Activated gamma-delta T cell treated with anti-CD3 and anti-CD28 coated beads, Interleukin-2, amount 50 U/mL, for 16 hours (primary cell): Measurements from ENCODE around the gene WDR33.

Source experiments
- DNase-seq: peaks from one replicate; pipeline ENCODE4 v3.0.0-alpha.2; 2020; ENCODE audit warnings: low read depth

The WDR33 gene

DNA sequence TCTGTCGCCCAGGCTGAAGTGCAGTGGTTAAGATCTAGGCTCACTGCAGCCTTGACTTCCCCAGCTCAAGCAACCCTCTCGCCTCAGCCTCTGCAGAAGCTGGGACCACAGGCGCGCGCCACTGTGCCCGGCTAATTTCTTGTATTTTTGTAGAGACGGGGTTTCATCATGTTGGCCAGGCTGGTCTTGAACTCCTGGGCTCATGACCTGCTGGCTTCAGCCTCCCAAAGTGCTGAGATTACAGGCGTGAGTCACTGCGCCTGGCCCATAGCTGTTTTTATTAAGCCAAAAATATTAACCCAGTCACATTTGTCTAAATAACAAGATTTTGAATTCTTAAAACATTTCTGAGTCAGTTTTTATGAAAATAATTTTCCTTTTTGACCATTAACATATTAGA lies 116.0 kb downstream of the WDR33 start:
- DNase-seq, result no peak

DNA sequence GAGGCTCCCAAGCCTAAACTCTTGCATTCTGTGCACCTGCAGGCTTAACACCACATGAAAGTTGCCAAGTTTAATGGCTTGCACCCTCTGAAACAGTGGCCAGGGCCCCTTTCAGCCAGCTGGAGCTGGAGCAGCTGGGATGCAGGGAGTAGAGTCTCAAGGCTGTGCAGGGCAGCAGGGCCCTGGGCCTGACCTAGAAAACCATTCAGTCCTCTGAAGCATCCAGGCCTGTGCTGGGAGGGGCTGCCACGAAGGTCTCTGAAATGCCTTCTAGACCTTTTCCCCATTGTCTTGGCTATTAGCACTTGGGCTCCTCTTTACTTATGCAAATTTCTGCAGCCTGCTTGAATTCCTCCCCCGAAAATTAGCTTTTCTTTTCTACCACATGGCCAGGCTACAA lies 120.3 kb downstream of the WDR33 start:
- no peak for DNase-seq

DNA sequence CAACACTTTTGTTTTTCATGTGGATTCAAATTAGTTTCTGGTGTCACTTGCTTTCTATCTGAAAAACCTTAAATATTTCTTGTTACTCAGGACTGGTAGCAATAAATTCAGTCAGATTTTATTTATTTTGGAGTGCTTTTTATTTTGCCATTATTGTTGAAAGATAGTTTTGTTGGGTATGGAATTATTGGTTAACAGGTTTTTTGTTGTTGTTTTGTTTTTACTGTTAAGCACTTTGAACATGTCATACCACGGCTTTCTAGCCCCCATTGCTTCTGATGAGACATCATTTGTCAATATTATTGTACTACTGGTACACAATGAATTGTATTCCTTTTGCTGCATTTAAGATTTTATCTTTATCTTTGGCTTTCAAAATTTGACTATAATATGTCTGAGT lies 122.6 kb downstream of the WDR33 start:
- DNase-seq, result no peak

DNA sequence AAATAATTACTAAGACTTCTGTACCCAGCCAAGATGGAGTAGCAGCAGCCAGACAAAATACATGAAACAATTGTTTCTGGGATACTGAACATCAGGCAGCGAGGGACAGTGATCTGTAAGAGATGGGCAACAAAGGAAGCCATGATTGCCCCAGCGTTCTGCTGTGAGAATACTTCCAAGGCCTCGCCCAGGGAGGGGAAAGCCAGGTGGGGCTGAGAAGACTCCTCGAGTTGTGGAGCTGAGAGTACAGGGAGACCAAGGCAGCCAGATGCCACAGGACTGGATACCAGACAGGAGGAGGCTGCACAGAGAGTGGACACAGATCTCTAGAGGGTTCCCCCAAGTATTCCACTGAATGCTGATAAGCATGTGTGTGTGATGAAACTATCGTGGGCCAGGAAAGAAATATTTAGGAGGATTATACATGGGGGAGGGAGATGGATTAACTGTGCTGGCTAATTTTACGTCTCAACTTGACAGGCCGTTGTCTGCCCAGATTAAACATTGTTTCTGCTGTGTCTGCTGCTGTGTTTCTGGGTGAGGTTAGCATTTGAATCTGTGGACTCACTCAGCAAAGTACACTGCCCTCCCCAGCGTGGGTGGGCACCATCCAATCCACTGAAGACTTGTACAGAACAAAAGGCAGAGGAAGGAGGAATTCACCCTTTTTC lies 125.4 kb downstream of the WDR33 start:
- no peak for DNase-seq

DNA sequence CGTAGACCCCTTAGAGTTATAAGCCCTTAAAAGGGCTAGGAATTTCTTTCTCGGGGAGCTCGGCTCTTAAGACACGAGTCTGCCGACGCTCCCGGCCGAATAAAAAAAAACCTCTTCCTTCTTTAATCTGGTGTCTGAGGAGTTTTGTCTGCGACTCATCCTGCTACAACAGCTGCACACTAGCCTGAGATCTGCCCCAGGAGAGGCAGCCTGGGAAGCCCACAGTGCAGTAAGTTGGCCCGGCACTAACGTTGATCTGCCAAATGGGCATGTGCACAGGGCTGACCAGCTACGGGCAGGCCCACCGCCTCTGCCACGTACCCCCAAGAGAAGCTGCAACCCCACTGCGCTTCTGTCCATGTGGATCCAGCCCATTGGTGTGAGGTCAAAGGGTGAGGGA lies 127.2 kb downstream of the WDR33 start:
- no peak for DNase-seq

DNA sequence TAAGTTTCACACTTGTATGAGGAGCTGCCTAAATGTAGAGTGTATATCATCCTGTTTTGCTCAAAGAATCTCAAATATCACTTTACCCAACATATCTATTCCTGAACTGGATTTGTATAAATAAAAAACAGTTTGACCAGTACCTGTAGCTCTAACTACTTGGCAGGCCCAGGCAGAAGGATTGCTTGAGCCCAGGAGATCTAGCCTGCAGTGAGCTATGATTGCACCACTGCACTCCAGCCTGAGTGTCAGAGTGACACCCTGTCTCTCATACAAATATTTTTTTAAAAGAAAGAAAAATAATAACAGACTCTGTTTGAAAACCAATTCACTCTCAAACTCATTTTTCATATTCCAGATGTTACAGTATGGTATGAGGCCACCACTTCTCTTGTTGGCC lies 127.9 kb downstream of the WDR33 start:
- DNase-seq, result no peak

DNA sequence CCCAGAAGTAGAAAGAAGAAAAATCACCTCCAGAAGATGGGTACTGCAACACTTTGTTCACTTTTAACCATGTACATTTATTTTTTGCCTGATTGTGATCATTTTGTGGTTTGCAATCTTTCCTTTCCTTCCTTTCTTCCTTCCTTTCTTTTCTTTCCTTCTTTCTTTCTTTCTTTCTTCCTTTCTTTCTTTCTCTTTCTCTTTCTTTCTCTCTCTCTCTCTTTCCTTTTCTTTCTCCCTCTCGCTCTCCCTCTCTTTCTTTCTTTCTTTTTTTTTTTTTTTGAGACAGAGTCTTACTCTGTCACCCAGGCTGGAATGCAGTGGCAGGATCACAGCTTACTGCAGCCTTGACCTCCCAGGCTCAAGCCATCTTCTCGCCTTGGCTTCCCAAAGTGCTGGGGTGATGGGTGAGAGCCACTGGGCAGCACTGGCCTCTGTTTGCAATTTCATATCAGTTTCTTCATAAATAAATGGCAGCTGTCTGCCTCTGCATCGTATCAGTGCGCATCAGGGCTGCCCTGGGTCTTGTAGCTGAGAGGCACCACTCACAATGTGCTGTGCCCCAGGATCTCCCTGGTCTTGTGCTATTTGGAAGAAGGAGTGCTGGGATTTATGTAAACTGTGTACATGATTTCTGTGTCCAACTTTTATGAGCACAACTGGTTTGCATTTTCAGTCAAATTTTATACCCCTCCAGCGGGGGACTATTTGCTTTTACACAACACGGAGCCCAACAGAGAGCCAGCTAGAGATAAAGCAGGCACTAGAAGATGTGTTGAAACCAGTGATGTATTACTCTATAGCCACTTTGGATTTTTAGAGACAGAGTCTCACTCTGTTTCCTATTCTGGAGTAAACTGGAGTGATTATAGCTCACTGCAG lies 128.8 kb downstream of the WDR33 start:
- no peak for DNase-seq

DNA sequence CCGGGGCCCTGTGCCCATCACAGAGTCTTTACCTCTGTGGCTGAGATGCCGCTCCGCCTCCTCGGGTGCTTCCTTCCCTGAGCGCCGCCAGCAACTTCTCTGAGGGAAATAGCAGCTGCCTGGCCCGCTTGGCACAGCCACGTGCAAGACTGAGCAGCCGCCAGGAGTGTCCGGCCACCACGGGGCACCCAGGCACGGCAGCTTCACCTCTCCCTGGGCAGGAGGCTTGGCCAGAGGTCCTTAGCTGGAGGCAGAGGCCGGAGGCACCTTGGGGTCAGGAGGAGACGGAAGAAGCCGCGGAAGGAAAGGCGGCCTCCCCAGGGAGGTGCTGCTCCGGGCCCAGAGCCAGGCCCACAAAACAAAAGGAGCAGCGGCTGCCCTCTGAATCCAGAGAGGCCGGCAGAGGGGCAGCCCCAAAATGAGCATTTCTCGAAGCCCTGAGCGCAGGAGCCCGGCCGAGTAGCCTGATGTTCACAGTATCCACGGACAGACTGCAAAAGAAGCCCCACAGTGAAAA lies 129.6 kb downstream of the WDR33 start:
- DNase-seq, result no peak

DNA sequence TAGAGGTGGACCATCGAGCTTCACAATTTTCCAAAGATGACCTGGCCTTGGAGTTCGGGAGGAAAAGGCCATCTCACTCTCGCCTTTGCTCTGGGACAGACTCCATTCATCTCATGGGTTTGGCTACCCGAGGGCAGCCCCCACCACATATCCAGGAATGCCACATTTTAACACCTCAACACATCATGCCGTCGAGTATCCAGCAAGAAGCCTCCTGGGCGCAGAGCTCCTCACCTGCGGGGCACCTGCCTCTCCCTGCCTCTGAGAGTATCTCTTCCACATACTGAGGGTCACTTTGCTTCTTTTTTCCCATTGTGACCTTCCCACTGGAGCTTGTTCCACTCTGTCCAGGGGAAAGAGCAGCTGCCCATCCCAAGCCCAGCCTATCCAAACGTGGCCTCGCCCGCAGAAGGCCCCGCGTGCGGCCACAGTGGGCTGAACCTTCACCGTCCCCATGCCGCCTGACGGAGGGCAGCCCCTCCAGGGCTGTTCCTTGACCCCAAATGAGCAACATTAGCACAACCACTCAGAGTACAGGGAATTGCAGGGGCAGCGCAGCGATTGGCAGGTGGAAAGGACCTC lies 130.2 kb downstream of the WDR33 start:
- no peak for DNase-seq

DNA sequence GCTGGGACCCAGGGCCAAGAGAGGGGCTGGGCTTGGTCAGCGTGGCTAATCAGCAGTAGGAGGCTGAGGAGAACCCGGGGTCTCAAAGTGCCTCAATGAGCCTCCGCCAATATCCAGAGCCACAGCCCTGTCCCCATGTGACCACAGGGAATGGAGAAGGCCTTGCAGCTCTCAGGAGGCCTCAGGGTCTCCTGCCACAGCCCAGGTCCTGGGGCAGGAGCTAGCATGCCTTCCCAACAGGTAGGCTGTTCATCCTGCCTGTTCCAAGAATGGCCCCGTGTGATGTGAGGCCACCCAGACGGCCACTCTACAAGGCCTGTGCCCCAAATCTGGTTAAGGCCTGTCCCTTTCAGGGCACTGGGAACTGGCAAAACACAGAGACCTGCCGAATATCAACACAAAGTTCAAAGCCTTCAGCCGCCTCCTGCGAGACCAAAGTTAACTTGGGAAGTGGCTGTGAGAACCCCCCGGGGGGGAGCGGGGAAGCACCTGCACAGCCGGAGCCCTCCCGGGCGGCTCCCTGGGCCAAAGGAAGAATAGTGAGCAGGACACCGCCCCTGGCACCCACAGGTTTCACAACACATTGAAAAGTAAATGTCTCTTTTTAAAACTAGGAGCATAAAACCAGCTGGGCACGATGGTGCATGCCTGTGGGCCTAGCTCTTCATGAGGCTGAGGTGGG lies 131.2 kb downstream of the WDR33 start:
- DNase-seq, result no peak

DNA sequence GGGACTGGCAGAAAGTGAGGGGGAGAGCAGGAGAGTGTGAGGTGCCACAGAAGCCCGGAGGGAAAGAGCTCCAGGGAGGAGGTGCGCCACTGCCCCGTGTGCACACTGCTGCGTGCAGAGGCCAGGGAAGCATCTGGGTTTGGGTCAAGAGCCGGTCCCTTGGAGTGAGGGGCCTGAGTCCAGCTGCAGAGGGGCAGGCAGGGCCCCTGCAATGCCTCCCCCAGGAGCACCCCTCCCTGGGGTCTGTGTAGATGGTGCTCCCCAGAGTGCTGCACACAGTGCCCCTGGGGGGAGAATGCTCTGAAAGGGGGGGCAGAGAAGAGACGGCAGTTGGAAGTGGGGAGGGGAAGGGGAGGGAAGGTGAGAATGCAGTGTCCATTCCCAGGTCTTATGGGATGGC lies 132.0 kb downstream of the WDR33 start:
- no peak for DNase-seq

DNA sequence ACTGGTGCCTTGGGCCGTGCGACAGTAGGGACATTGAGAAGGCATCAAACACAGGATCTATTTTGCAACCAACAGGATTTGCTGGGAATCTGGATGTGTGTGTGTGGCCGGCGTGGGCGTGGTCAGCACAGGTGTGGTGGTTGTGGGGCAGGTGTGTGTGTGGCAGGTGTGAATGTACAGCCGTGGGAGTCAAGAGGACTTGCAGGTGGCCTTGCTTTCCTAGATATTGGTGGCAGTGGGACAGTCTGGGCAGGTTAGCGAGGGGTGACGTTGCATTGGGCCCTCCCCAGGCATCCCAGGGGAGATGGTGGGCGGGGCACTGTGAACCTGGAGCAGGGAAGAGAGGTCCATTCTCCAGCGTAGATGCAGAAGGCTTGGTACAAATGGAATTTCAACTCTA lies 132.4 kb downstream of the WDR33 start:
- no peak for DNase-seq

DNA sequence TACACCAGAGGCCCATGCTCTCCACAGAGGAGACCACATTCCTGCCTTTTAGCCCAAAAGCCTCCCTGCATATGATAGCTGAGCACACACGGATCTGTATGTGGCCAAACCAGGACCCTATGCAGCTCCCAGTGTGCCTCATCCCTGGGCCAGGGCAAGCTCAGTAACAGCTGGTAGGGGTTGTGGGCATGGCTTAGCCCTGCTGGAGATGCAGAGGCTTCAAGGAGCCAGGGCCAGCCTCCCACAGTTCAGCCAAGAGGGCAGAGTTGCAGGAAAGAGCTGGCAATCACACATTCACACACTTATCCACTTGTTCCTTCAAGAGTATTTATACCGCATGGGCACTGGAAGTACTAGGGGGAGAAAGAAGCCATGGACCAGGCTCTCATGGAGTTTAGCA lies 134.1 kb downstream of the WDR33 start:
- DNase-seq, result no peak

DNA sequence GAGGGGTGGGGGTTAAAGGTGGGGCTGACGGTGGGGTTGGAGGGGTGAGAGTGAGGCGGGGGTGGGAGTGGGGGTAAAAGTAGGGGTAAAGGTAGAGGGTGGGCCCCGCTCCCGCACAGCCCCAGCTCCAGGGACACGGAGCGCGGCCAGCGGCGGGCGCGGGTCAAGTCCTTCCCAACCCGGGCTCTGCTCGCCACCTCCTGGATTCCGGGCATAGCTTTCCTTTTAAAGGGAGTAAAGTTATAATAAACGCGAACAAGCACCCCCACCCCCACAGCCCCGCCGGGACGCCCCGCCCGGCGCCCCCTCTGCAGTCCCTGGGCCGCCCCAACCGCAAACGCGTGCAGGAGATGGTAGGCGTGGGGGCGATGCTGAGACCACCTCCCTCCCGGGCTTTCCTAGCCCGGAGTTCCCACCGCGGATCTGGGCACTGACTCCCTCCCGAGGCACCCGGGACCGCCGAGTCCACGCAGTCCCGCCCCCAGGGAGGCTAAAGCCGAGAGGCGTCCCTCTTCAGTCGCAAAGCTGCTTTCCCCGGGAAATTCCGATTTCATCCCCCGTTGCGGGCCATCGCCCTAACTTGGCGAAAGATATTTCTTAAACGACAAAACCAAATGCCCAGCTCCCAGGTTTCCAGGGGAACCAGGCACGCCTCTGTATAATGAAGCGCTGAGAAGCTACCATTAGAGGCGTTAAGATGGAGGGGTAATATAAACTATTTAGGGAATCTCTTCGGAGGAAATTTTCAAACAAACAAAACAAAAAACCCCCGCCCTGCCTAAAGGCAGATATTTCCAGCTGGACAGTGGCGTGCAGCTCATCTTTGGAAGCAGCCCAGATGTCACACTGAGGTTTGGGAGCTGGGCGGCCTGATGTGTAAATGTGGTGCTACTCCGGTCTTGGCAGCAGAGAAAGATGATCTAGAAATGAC lies 135.4 kb downstream of the WDR33 start, which contains the start of gene LIMS2:
Gene LIMS2, minus strand, starts transcription at position 200 of the 931 bp plus-strand sequence. CDS start 506 bp downstream, outside the sequence.
- DNase-seq, result no peak

DNA sequence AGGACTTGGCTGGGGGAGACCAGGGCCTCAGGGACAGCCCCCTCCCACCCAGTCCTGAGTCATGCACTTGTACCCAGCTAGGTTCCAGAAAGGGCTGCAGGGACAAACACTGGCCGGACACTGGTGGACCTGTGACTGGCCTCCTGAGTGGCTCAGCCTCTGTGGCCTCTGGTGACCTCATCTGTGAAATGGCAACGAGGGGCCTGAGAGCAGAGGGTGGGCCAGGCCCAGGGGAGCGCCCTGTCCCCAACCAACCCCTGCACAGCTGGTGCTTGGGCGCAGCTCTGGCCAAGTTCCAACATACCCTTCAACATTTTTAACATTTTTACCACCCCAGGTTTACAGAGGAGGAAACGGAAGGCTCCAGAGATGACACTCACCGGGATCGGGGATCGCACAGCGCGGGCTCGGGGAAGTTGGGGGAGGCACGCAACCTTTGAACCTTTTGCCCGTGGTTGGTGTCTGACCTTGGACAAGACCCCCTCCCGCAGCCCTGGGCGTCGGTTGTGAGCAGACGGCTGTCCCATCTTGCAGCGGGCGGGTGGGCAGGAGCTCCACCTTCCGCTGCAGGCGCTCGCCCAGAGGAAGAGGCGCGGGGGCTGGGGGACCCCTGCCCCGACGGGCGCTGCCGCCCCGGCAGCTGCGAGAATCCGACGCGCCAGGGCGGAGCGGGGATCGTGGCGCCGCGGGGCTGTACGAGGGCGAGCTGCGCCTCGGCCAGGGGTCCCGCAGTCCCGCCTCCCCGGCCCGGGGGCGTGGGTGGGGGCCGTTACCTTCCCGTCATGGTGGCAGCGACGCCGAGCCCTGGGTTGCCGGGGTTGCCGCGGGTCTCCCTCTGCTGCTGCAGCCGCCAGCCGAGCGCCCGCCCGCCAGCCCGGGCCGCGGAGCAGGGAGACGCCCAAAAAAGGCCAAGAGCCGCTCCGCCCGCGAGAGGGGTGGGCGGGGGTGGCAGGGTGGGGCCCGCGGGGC lies 136.4 kb downstream of the WDR33 start:
- no peak for DNase-seq

DNA sequence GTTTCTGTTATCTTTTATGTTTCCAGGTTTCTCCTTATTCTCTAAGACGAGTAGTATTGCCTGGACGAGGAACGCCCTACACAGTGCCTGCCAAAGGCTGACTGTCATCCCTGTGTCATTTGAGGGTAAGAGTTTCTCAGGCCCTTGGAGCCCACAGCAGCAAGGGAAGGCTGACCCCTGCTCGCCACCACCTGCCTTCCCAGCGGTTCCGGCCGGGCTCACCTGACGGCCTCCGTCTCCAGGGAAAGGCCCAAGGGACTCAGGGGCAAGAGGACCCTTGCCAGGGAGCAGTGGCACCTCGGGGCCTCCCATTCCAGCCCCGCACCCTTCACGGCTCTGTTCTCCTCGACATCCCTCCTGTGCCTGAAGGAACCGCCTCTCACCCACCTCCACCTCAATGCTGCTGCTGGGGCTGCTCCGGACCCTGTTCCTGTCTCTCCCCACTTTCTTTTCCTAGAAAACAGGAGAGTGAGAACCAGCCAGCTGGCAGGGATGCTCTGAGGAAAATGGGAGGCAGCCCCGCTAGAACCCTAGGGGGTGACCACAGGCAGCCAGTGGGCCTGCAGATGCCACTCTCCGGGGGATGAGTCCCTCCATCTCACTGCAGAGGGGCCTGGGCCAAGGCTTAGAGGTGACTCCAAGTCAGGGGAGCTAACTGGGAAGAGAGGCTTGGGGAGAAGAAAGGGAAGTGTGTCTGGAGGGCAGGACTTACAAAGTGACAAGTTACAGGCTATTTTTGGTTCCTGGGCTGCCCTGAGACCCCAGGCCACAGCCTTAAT lies 137.5 kb downstream of the WDR33 start:
- DNase-seq, result no peak

DNA sequence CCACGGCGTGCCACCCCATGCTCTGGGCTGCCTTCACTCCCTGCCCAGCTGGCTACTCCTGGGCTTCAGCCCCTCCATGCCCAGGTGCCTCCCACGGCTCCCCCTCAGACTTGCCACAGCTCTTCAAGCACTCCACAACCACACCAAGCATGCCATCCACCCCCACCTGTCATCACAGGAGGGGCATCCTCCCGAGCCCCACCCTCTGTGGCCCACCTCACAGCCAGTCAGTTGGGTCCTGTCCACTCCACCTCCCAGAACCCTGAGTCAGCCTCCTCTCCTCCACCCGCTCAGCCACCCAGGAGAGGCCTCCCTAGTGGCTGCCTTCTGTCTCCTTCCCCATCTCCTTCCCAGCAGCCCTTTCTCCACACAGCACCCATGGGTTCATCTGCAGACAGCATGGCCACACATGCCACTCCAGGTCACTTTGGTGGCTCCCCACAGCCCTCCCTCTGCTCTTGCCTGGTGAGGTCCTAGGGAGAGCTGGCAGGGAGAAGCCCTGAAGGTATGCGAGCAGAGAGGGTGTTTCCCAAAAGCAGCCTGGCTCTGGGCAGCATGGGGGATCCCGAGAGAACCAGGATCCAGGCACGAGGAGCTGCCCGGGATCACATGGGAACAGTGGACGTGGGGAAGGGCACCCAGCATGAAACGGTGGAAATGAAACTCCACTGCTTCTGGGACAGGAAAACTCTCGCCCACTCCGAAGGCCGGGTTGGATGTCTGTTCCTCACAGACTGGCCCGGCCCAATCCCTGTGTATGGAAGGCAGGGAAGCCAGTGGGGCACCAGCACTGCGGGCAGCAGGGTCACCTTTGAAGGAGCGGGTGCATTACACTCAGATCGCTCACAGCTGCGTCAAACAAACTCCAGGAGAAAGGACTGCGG lies 138.4 kb downstream of the WDR33 start:
- no peak for DNase-seq
